Neural progenitor cell (in vitro differentiated cells): Measurements from ENCODE around the gene LYPD6B. TPM values are rescaled to one million over a fixed set of nuclear protein-coding genes. Genes with fewer than 3 reads are reported as not detected.

Experiments
- DNase-seq: peaks from one replicate; pipeline ENCODE4 v3.0.0-alpha.2; 2016; ENCODE audit warnings: low spot score
- H2AFZ ChIP-seq: fragments of 200-600 bp; sonication (generic); replicated peaks from 2 replicates; pipeline ENCODE4 v1.6.1; 2016; ENCODE audit warnings: antibody characterized with exemption
- H3F3A ChIP-seq: fragments of 200-600 bp; sonication (generic); 2 replicates; pipeline ENCODE4 v1.6.1; 2016; ENCODE audit warnings: antibody characterized with exemption, low read depth
- H3K27ac ChIP-seq: fragments of 200-600 bp; sonication (generic); 2 replicates; pipeline ENCODE4 v1.5.1; 2016; ENCODE audit warnings: mild to moderate bottlenecking
- H3K27me3 ChIP-seq: fragments of 200-600 bp; sonication (generic); 2 replicates; pipeline ENCODE4 v1.6.1; 2016; ENCODE audit warnings: mild to moderate bottlenecking, moderate library complexity
- H3K36me3 ChIP-seq: fragments of 200-600 bp; sonication (generic); 2 replicates; pipeline ENCODE4 v1.5.1; 2016
- H3K4me1 ChIP-seq: fragments of 200-600 bp; sonication (generic); 2 replicates; pipeline ENCODE4 v1.6.1; 2016; ENCODE audit warnings: mixed run types
- H3K4me2 ChIP-seq: fragments of 200-600 bp; sonication (generic); 2 replicates; pipeline ENCODE4 v1.6.1; 2016
- H3K4me3 ChIP-seq: fragments of 200-600 bp; sonication (generic); 2 replicates; pipeline ENCODE4 v1.5.1; 2016
- H3K79me2 ChIP-seq: fragments of 200-600 bp; sonication (generic); 2 replicates; pipeline ENCODE4 v1.6.1; 2016; ENCODE audit warnings: low read depth
- H3K9ac ChIP-seq: fragments of 200-600 bp; sonication (generic); 2 replicates; pipeline ENCODE4 v1.6.1; 2016
- H3K9me3 ChIP-seq: fragments of 200-600 bp; sonication (generic); 2 replicates; pipeline ENCODE4 v1.5.1; 2016; ENCODE audit warnings: low read depth
- H4K20me1 ChIP-seq: fragments of 200-600 bp; sonication (generic); 2 replicates; pipeline ENCODE4 v1.6.1; 2016; ENCODE audit warnings: low read depth
- H3K27ac Mint-ChIP-seq: 3 replicates; pipeline ENCODE4 v1.8.0; 2021; ENCODE audit warnings: mixed read lengths
- H3K27me3 Mint-ChIP-seq: 2 replicates; pipeline ENCODE4 v1.8.0; 2022; ENCODE audit warnings: low read depth, mild to moderate bottlenecking, inconsistent platforms, moderate library complexity, mixed read lengths; ENCODE audit not compliant: insufficient read depth
- H3K36me3 Mint-ChIP-seq: 3 replicates; pipeline ENCODE4 v1.8.0; 2021; ENCODE audit warnings: mixed read lengths
- H3K4me1 Mint-ChIP-seq: 3 replicates; pipeline ENCODE4 v1.8.0; 2021; ENCODE audit warnings: mixed read lengths
- H3K4me3 Mint-ChIP-seq: 3 replicates; pipeline ENCODE4 v1.8.0; 2021; ENCODE audit warnings: mild to moderate bottlenecking, moderate library complexity, mixed read lengths
- H3K9me3 Mint-ChIP-seq: 3 replicates; pipeline ENCODE4 v1.8.0; 2020; ENCODE audit warnings: mixed read lengths
- CTCF ChIP-seq: fragments of 200-600 bp; sonication (generic); IDR thresholded peaks from 2 replicates; pipeline ENCODE4 v1.5.1; 2017; ENCODE audit warnings: antibody characterized with exemption, mild to moderate bottlenecking
- EZH2 ChIP-seq: fragments of 200-600 bp; sonication (generic); IDR thresholded peaks from 2 replicates; pipeline ENCODE4 v1.6.1; 2017; ENCODE audit warnings: antibody characterized with exemption, mild to moderate bottlenecking, moderate library complexity
- EZH2phosphoT487 ChIP-seq: fragments of 200-600 bp; sonication (generic); IDR thresholded peaks from 2 replicates; pipeline ENCODE4 v1.6.1; 2017; ENCODE audit warnings: antibody characterized with exemption
- total RNA-seq: library from RNA; depleted of rRNA; stranded (reverse); fragments of >200 nt; gene quantifications from 2 replicates; pipeline ENCODE4 v1.2.3, GENCODE V29; 2015; ENCODE audit warnings: low replicate concordance

The LYPD6B gene
- total RNA-seq, 1 donor from 2014 or later, result not detected

- TF ChIP-seq CTCF (no peak), EZH2phosphoT487 (no peak), EZH2 (no peak)
- H3K27ac Mint-ChIP-seq, result no peak overlapping the region
- no peak overlapping the region for H3K4me3 ChIP-seq
- no peaks in the 10 kb centered on the region for H3K36me3 Mint-ChIP-seq
- H3K4me3 Mint-ChIP-seq, result no peak overlapping the region
- H3K27me3 Mint-ChIP-seq, result peaks cover 2% of the 10 kb centered on the region
- no peak overlapping the region for H2AFZ ChIP-seq
- DNase-seq, result no peak
- H3K9me3 ChIP-seq, result no peaks in the 10 kb centered on the region
- H3K4me2 ChIP-seq, result no peak overlapping the region
- H3K79me2 ChIP-seq, result no peaks in the 10 kb centered on the region
- H4K20me1 ChIP-seq, result no peaks in the 10 kb centered on the region
- H3K27ac ChIP-seq, result no peak overlapping the region
- H3K27me3 ChIP-seq, result peaks cover 12% of the 10 kb centered on the region
- H3K4me1 ChIP-seq, result no peaks in the 10 kb centered on the region
- no peaks in the 10 kb centered on the region for H3F3A ChIP-seq
- no peaks in the 10 kb centered on the region for H3K36me3 ChIP-seq
- H3K9ac ChIP-seq, result no peak overlapping the region
- no peaks in the 10 kb centered on the region for H3K9me3 Mint-ChIP-seq
- H3K4me1 Mint-ChIP-seq, result peaks cover 3% of the 10 kb centered on the region
These were observed 80.9 kb downstream of the LYPD6B start for GRCh38 chr2:149119368-149119767.

GRCh38 chr2:149122516-149122915 is 84.0 kb downstream of the LYPD6B start:
- TF ChIP-seq EZH2phosphoT487 (no peak), CTCF (no peak), EZH2 (no peak)
- Histone ChIP-seq H3K27ac (no peak overlapping the region), H3K79me2 (no peaks in the 10 kb centered on the region), H4K20me1 (no peaks in the 10 kb centered on the region), H3K4me1 (peaks cover 9% of the 10 kb centered on the region), H3F3A (peaks cover 13% of the 10 kb centered on the region), H3K36me3 (no peaks in the 10 kb centered on the region), H3K9ac (no peak overlapping the region), H2AFZ (no peak overlapping the region), H3K9me3 (no peaks in the 10 kb centered on the region), H3K27me3 (peaks cover 34% of the 10 kb centered on the region), H3K4me2 (no peak overlapping the region), H3K4me3 (no peak overlapping the region)
- Mint-ChIP-seq H3K36me3 (no peaks in the 10 kb centered on the region), H3K4me1 (peaks cover 6% of the 10 kb centered on the region), H3K27me3 (peaks cover 2% of the 10 kb centered on the region), H3K27ac (no peak overlapping the region), H3K9me3 (no peaks in the 10 kb centered on the region), H3K4me3 (no peak overlapping the region)
- no peak for DNase-seq

DNA sequence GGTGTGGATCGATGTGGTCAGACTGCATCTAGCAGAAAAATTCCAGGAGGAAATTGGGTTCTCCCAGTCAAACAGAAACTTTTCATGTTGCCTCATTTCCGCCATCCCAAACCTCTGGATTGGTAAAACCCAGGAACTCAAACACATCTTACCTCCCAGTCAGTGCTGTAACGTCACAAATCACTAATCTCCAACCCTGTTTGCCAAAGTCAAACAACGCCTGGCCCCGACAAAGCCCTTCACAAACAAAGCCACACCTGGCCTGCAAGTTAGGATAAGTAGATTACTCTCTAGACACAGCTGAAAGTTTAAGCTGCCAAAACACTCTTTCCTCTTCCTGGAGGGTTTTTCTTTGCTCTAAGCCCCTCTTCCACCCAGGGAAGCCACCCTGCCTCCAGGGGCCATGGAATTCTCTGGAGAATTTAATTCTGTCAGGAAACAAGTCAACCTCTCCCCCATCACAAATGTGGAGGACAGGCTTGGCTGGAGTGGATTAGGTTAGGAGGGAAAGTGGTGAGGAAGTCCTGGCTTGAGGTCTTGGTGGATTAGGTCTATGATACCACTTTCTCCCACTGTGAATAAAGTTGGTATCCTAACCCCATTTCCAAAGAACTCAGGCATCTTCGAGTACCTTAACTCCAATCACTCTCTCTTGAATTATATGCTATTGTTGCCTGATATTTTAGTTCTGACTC is 86.7 kb downstream of the LYPD6B start:
- H3K9me3 ChIP-seq, result no peaks in the 10 kb centered on the region
- peaks cover 2% of the 10 kb centered on the region for H3K27me3 Mint-ChIP-seq
- H2AFZ ChIP-seq, result no peak overlapping the region
- H3K27ac Mint-ChIP-seq, result peak overlapping the region; percentile 65
- H3K4me2 ChIP-seq, result peak overlapping the region; percentile 55
- no peak overlapping the region for H3K4me3 Mint-ChIP-seq
- no peak overlapping the region for H3K9ac ChIP-seq
- peak; percentile 73 for DNase-seq
- H4K20me1 ChIP-seq, result no peaks in the 10 kb centered on the region
- H3K79me2 ChIP-seq, result no peaks in the 10 kb centered on the region
- H3F3A ChIP-seq, result peaks cover 13% of the 10 kb centered on the region
- no peak for TF ChIP-seq EZH2
- no peak for TF ChIP-seq CTCF
- no peak for TF ChIP-seq EZH2phosphoT487
- H3K4me3 ChIP-seq, result no peak overlapping the region
- peaks cover 9% of the 10 kb centered on the region for H3K4me1 ChIP-seq
- peaks cover 57% of the 10 kb centered on the region for H3K27me3 ChIP-seq
- H3K27ac ChIP-seq, result no peak overlapping the region
- H3K9me3 Mint-ChIP-seq, result no peaks in the 10 kb centered on the region
- H3K4me1 Mint-ChIP-seq, result peaks cover 6% of the 10 kb centered on the region
- H3K36me3 ChIP-seq, result no peaks in the 10 kb centered on the region
- H3K36me3 Mint-ChIP-seq, result no peaks in the 10 kb centered on the region
